GM18519 (cell line): ENCODE data around the gene CRIP2.

ENCODE experiments used
- ATAC-seq: cut with Tn5 transposase; IDR thresholded peaks from one replicate; pipeline ENCODE4 v1.9.1; 2021; ENCODE audit warnings: mild to moderate bottlenecking, moderate library complexity; ENCODE audit not compliant: unreplicated experiment, low FRiP score

Gene CRIP2

DNA sequence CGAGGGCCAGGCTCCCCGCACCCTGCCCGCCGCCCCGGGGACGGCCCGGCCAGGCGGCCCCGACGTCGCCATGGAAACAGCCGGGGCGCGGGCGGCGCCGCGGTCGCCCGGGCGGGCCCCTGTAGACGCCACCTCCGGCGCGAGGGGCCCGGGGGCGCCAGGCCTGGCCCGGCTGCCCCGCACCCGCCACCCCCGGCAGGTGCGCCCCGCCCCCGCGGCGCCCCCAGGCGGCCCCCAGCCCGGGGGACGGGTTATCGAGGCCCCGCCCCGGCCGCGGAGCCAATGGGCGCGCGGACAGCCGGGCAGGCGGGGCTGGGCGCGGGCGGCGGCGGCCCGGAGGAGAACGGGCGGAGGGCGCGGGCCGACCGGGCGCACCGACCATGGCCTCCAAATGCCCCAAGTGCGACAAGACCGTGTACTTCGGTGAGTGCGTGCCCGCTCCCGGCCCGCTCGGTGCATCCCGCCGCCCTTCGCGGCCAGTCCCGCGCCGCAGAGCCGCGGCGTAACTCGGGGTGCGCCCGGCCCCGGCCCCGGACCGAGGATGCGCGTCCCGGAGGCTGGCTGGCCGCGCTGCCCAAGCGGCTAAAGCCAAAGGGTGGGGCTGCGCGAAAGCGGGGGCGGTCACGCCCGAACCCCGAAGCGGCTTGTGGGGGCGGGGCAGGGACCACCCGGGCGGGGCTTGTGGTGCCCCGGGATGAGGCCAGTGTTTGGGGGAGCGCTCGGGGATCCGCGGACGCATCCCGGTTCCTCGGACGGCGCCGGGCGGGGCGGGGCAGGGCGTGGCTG, at the start of gene CRIP2:
Gene CRIP2, plus strand, starts transcription at position 339 of the 786 bp plus-strand sequence. Its CDS starts 42 bp downstream, at position 381.
- no peak for ATAC-seq

DNA sequence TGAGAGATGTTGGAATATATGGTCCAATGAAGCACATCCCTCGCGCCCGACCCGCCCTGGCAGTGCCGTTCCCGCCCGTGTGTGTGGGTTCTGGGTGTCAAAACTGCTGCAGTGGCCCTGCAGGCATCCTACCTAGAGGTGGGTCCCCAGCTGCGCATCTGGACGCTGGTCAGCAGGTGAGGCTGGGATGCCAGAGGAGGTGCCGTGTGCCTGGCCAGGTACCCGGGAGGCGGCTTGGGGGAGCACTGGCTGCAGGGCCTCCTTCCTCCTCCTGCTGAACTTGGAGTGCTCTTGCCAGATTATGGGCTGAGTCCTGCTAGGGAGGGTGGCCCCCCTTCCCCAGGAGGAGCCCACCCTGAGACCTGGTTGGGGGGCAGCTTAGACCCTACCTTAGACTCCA, 49.8 kb upstream of the CRIP2 start:
- no peak for ATAC-seq

DNA sequence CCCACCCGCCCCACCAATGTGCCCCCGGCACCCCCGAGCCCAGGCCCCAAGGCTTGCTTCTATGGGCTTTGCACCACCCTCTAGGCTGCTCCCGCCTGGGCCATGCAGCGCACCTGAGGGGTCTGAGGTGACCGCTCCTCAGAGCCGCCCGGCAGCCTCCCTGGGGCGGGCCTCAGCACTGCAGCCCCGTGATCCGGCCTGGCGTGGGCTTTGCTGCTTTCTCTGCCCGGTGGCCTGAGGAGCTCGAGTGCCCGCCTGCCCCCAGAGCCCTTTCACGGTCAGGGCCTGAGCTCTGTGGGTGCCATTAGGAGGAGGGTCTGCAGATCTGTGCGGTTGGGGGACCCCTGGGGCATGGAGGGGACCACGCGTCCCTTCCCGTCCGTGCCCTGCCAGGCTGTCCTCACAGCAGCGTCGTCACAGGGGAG, 48.8 kb upstream of the CRIP2 start:
- ATAC-seq, result no peak

GRCh38 chr14:105426416-105427130, 48.0 kb upstream of the CRIP2 start:
- ATAC-seq, result no peak

DNA sequence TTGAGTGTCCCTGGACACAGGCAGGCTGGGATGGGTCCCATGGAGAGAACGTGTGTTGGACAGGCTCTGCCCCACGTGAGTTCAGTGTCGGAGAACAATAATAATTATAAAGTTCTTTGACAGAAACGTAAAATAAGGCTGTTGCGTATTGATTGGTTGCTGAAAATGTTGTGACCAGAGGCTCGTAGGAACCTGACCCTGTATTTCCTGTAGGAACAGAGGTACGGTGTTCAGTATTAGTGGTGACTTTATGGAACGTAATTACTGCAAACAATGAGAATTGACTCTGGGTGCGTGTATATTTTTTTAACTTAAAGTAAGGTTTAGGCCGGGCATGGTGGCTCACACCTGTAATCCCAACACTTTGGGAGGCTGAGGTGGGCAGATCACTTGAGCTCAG, 47.2 kb upstream of the CRIP2 start:
- no peak for ATAC-seq

DNA sequence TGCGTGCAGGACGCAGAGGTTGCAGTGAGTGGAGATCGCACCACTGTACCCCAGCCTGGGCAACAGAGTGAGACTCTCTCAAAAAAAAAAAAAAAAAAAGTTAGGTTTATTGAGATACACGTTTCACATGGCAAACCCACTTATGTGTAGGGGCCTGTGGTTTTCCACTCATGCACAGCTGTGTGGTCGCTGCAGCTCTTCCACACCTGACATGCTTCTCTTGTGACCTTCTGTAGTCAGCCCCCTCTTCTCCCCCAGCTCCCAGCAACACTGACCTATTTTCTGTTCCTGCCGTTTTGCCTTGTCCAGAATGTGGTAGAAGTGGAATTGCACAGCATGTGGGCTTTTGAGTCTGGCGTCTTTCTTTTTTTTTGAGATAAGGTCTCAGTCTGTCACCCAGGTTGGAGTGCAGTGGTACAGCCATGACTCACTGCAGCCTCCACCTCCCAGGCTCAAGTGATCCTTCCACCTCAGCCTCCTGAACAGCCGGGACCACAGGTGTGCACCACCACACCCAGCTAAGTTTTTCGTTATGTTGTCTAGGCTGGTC, 46.6 kb upstream of the CRIP2 start:
- no peak for ATAC-seq

- ATAC-seq, result no peak
Measured at GRCh38 chr14:105430042-105430441, 44.6 kb upstream of the CRIP2 start.

- ATAC-seq, result no peak
Measured at GRCh38 chr14:105430565-105430964, 44.1 kb upstream of the CRIP2 start.

GRCh38 chr14:105431256-105431655, 43.4 kb upstream of the CRIP2 start:
- no peak for ATAC-seq

DNA sequence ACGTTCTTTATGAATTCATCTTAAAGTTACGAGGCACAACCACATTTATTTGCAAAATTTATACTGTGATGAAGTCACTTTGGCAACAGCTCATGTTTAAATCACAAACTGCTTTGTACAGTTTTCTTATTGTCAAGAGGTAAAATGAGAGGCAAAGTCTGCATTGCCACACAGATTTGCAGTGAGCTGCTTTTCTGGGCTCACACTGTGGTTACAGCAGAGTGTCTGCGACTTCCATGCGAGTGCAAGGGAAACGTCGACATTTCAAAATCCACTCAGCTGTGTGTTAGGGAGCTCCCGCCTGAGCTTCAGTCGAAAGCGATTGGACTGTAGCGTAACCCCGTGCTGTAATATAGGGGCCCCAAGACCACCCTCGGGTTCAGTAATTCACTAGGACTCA, 42.0 kb upstream of the CRIP2 start:
- ATAC-seq, result no peak

DNA sequence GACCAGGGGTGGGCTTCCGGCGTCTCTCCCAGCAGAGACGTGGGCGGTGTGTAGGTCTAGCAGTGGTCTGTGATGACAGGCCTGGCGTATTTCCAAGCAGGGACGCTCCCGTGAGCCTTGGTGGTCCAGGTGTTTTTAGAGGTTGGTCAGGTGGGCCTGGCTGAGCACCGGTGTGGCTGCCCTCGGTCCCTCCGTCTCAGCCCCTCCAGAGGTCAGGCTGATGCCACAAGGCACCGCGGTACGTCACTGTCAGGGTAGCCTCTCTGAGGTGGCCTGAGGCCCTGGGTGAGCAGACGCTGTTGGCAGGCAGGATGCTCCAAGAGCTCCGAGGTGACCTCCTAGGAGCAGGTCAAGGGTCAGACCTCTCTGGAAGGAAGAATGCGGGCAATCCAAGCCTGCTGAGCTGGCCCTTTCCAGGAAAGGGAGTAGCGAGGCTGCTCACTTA, 41.4 kb upstream of the CRIP2 start:
- ATAC-seq, result no peak

GRCh38 chr14:105436402-105436801, 38.2 kb upstream of the CRIP2 start:
- ATAC-seq, result no peak

GRCh38 chr14:105436891-105437722, 37.5 kb upstream of the CRIP2 start:
- ATAC-seq, result no peak

- ATAC-seq, result no peak
Measured at GRCh38 chr14:105437723-105438500, 36.7 kb upstream of the CRIP2 start.

GRCh38 chr14:105439179-105439578, 35.4 kb upstream of the CRIP2 start:
- no peak for ATAC-seq

GRCh38 chr14:105439710-105440553, 34.7 kb upstream of the CRIP2 start:
- ATAC-seq, result no peak

DNA sequence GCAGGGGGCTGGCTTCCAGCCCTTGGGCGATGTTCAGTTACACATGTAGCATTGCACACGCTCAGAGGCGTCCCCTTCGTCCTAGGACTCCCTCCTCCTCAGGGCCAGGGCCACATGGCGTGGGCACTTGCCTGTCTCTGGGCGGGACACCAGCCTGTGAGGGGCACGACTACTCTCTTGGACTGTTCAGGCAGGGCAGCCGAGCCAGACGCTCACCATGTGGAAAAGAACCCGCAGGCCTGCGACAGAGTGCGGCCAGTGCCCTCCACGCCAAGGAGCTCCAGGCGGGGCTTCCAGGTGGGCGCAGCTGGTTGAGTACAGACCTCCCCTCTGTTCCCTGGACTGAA, 34.1 kb upstream of the CRIP2 start:
- no peak for ATAC-seq

- no peak for ATAC-seq
Measured at GRCh38 chr14:105440992-105441391, 33.6 kb upstream of the CRIP2 start.

GRCh38 chr14:105442125-105442524, 32.5 kb upstream of the CRIP2 start:
- no peak for ATAC-seq
